Nephron (organoid): ENCODE measurements around the gene ZDHHC21.

ENCODE experiments used
- H3K27ac Mint-ChIP-seq, 3 experiments: 2 replicates each; pipeline ENCODE4 v1.8.0; 2020; ENCODE audit warnings: mixed read lengths in 3 of 3, mild to moderate bottlenecking in 2 of 3, moderate library complexity in 1 of 3
- H3K27me3 Mint-ChIP-seq: 2 replicates; pipeline ENCODE4 v1.8.0; 2021; ENCODE audit warnings: low read depth, mild to moderate bottlenecking, moderate library complexity, mixed read lengths
- H3K36me3 Mint-ChIP-seq: 2 replicates; pipeline ENCODE4 v1.8.0; 2020; ENCODE audit warnings: low read depth, mixed read lengths
- H3K4me1 Mint-ChIP-seq: 2 replicates; pipeline ENCODE4 v1.8.0; 2020; ENCODE audit warnings: mixed read lengths
- H3K4me3 Mint-ChIP-seq, 3 experiments: 2 replicates each; pipeline ENCODE4 v1.8.0; 2020; ENCODE audit warnings: mild to moderate bottlenecking in 3 of 3, mixed read lengths in 3 of 3, moderate library complexity in 2 of 3
- H3K9me3 Mint-ChIP-seq: 2 replicates; pipeline ENCODE4 v1.8.0; 2020; ENCODE audit warnings: mixed read lengths
- CTCF ChIP-seq, 3 experiments: fragments of 200-600 bp; sonication (generic); IDR thresholded peaks; one replicate each; pipeline ENCODE4 v1.5.0; 2021; ENCODE audit warnings: antibody characterized with exemption in 3 of 3; ENCODE audit not compliant: unreplicated experiment in 3 of 3

The ZDHHC21 gene

GRCh38 chr9:14662060-14662453 lies 31.2 kb downstream of the ZDHHC21 start:
- H3K36me3 Mint-ChIP-seq = peaks cover 34% of the 10 kb centered on the region
- no peaks in the 10 kb centered on the region for H3K27me3 Mint-ChIP-seq
- no peak for TF ChIP-seq CTCF (IDR thresholded peaks at IDR 0.05; ENCODE audit: unreplicated experiment in 3 of 3)
- peaks cover 2% of the 10 kb centered on the region for H3K9me3 Mint-ChIP-seq
- H3K27ac Mint-ChIP-seq = no peak overlapping the region
- no peaks in the 10 kb centered on the region for H3K4me1 Mint-ChIP-seq
- no peak overlapping the region for H3K4me3 Mint-ChIP-seq

- TF ChIP-seq CTCF (IDR thresholded peaks at IDR 0.05; ENCODE audit: unreplicated experiment in 3 of 3) = peak; percentile 54 to 77 (median 61)
- Mint-ChIP-seq H3K27me3 (no peaks in the 10 kb centered on the region), H3K27ac (no peak overlapping the region), H3K4me1 (no peaks in the 10 kb centered on the region), H3K4me3 (no peak overlapping the region), H3K9me3 (peaks cover 5% of the 10 kb centered on the region), H3K36me3 (peaks cover 40% of the 10 kb centered on the region)
Measured at GRCh38 chr9:14661421-14662059, 31.7 kb downstream of the ZDHHC21 start.

GRCh38 chr9:14660721-14661120 lies 32.5 kb downstream of the ZDHHC21 start:
- H3K27ac Mint-ChIP-seq = peak overlapping the region in 1 of 3 experiments; percentile 14
- H3K27me3 Mint-ChIP-seq = no peaks in the 10 kb centered on the region
- peaks cover 48% of the 10 kb centered on the region for H3K36me3 Mint-ChIP-seq
- H3K9me3 Mint-ChIP-seq = peaks cover 10% of the 10 kb centered on the region
- TF ChIP-seq CTCF (IDR thresholded peaks at IDR 0.05; ENCODE audit: unreplicated experiment in 3 of 3) = no peak
- H3K4me1 Mint-ChIP-seq = no peaks in the 10 kb centered on the region
- H3K4me3 Mint-ChIP-seq = no peak overlapping the region

- H3K27ac Mint-ChIP-seq = no peak overlapping the region
- no peak overlapping the region for H3K4me3 Mint-ChIP-seq
- H3K9me3 Mint-ChIP-seq = peaks cover 32% of the 10 kb centered on the region
- H3K36me3 Mint-ChIP-seq = peaks cover 65% of the 10 kb centered on the region
- H3K4me1 Mint-ChIP-seq = no peaks in the 10 kb centered on the region
- TF ChIP-seq CTCF (IDR thresholded peaks at IDR 0.05; ENCODE audit: unreplicated experiment in 3 of 3) = no peak
- no peaks in the 10 kb centered on the region for H3K27me3 Mint-ChIP-seq
Measured at GRCh38 chr9:14654932-14655331, 38.3 kb downstream of the ZDHHC21 start.

- H3K4me1 Mint-ChIP-seq = no peaks in the 10 kb centered on the region
- peaks cover 30% of the 10 kb centered on the region for H3K9me3 Mint-ChIP-seq
- peaks cover 56% of the 10 kb centered on the region for H3K36me3 Mint-ChIP-seq
- no peak overlapping the region for H3K4me3 Mint-ChIP-seq
- H3K27me3 Mint-ChIP-seq = no peaks in the 10 kb centered on the region
- no peak for TF ChIP-seq CTCF (IDR thresholded peaks at IDR 0.05; ENCODE audit: unreplicated experiment in 3 of 3)
- no peak overlapping the region for H3K27ac Mint-ChIP-seq
Measured at GRCh38 chr9:14653511-14653910, 39.7 kb downstream of the ZDHHC21 start.

- peak; percentile 39 to 61 (median 42) for TF ChIP-seq CTCF (IDR thresholded peaks at IDR 0.05; ENCODE audit: unreplicated experiment in 3 of 3)
- Mint-ChIP-seq H3K9me3 (peaks cover 30% of the 10 kb centered on the region), H3K27ac (no peak overlapping the region), H3K27me3 (no peaks in the 10 kb centered on the region), H3K4me3 (no peak overlapping the region), H3K4me1 (no peaks in the 10 kb centered on the region), H3K36me3 (peaks cover 55% of the 10 kb centered on the region)
Measured at GRCh38 chr9:14652729-14653377, 40.4 kb downstream of the ZDHHC21 start.
